Hepatic stellate cell (primary cell): Measurements from ENCODE around the gene NEDD4L.
"Not testable (repeated sequence)": the region's sequence is repeated elsewhere in the genome, so short reads cannot be mapped to it uniquely, and the experiment has no call there.

Experiments
- DNase-seq: peaks from one replicate; pipeline ENCODE4 v3.0.0; 2011; ENCODE audit warnings: low spot score

NEDD4L gene

DNA sequence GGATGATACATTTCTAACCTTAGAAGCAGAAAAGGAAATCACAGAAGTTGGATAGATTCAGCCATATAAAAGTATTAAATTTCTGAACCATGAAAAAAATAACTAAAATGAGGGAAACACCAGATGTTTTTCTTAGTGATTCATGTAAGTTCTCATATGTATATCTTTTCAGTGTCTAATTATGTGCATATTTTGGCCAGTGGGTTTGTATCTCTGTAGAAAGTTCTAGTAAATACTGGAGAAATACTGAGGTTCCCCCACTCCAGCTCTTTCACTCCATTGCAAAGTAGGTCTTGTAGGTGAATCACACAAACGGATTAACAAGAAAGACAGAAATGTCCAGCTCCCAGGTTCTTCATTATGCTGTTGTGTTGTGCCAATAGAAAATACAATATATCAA, 222.3 kb downstream of the NEDD4L start:
- no peak for DNase-seq

DNA sequence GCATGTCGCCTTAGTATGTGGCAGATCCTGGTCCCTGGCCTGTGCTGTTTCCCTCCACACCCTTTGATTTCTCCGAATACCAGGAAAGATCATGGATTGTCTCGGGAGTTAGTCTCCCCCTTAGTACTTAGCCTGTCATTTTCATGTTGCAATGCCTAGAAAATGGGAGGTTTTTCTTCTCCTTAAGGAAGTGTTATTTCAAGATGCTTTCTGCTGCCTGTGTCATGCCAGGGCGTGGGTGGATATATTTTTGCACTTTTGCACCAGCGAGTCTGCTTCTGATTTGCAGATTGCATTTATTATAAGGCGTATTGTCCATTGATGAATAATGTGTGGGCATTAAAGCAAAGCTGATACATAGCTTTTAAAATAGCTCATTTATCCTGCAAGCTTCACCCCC, 223.5 kb downstream of the NEDD4L start:
- DNase-seq, result no peak

DNA sequence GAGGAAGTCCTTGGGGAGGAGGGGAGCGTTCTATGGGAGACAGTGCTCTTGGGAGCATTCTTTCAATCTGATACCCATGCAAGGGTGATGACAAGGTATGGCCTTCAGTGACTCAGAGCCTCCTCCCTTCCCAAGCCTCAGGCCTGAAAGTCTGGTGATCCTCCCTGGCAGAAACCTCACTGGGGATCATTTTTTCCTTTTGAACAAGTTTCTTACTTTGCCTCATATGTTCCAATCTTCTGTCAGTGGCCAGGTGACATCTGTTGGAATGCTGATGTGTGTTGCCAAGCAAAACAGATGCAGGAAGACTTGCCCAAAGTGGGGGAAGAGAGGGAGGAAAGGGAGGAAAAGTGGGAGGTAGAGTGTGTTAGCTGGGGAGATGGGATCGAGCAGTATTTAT, 224.8 kb downstream of the NEDD4L start:
- DNase-seq, result peak; percentile 38

DNA sequence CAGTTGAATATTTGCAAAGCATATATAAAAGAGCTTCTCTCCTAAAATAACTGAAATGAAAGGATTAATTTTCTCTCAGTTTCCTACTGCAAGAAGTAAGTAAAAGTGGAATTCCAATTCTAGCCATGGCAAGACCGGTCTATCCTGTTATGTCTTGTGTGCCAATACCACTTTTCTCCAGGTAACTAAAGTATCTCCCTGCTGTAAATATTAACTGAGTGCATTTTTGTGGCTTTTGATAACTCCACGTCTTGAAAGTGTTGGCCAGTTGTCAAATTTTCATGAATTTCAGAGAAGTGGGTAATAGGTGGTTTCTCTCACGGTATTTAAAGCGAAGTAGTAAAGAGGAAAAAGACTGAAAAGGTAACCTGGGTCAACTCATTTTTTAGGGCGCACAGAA, 225.9 kb downstream of the NEDD4L start:
- no peak for DNase-seq

- DNase-seq, result no peak
These were observed 226.4 kb downstream of the NEDD4L start for GRCh38 chr18:58270396-58270795.

- DNase-seq, result no peak
These were observed 227.7 kb downstream of the NEDD4L start for GRCh38 chr18:58271770-58272169.

- DNase-seq, result no peak
These were observed 228.2 kb downstream of the NEDD4L start for GRCh38 chr18:58272209-58272608.

DNA sequence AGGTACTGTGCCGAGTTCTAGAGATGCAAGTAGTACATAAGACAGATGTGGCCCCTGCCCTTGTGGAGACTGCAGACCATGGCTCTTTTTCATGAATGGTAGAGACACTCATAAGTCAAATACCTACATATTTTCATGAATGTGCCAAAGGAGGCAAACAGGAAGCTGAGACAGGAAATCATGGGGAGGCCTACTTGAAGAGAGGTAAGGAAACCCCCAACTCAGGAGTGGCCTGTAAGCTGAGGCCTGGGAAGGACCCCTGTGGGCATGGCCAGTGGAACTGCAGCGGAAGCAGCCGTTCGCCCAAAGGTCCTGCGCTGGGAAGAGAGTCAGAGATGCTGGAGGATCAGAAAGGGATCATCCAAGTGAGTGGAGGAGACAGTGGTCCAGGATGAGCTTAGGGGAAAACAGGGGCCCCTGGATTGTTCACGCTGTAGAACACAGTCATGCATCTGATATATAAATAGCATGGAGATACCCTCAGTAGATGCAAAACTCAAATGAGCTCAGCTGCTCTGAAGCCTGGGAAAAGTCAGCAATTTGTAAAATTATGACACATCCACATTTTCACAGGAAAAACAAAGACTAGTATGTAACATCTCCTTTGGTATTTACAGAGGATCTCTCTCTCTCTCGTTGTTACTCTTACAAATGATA, 228.9 kb downstream of the NEDD4L start:
- DNase-seq, result peak; percentile 58

DNA sequence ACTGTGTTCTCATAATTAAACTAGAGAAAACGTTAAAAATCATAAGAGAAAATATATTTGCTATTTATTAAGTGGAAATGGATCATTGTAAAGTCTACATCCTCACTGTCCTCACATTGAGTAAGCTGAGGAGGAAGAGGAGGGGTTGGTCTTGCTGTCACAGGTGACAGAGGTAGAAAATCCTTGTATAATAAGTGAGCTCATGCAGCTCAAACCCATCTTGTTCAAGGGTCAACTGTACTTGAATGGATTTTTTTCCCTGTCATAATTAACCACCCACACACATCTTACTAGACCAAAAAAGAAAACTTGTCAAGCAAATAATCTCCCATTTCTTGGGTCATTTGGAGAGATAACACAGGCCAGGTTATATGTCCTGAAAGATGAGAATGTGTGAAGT, 231.2 kb downstream of the NEDD4L start:
- no peak for DNase-seq

DNA sequence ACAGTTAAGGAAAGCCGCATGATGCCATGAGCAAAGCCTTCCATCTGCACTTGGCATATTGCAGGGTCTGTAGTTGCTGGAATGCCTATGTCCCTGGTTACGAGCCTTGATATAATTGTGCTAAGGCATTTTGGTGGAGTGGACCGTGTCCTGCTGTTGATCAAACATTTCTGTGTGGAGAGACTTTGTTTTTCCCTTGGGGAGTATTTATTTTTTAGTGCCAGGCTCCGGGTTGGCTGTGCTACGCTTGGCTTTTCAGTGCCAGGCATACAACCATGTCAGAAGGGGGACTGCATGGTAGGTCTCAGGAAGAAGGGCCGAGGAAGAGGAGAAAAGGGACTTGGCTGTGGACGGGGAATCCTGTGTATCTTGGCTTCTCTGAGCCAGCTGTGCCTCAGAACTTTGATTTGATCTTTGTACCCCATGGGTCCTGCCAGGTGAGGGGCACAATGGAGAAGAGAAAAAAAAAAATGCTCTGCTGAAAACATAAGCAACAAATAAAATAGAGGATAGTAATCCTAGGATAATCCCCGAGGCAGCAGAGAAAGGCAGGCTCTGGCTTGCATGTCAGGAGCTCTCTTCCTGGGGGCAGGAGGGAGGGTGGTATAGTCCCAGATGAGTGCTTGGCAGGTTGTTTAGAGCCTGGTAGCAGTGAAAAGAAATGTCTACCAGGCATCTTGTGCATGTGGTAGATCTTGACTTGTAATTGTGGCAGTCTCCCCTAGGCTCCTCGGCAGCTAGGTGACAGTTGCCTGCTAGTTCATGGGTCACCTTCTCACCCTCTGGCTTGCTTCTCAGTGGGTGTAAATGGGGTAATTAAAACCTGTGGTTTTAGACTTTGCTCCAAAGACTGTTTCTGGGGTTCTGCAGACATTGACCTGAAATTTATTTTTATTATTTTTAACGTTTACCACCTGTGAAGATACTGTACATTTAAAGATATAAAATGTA, 233.0 kb downstream of the NEDD4L start:
- DNase-seq, result no peak

GRCh38 chr18:58279504-58280175, 235.6 kb downstream of the NEDD4L start:
- no peak for DNase-seq

- no peak for DNase-seq
These were observed 236.2 kb downstream of the NEDD4L start for GRCh38 chr18:58280191-58280590.

DNA sequence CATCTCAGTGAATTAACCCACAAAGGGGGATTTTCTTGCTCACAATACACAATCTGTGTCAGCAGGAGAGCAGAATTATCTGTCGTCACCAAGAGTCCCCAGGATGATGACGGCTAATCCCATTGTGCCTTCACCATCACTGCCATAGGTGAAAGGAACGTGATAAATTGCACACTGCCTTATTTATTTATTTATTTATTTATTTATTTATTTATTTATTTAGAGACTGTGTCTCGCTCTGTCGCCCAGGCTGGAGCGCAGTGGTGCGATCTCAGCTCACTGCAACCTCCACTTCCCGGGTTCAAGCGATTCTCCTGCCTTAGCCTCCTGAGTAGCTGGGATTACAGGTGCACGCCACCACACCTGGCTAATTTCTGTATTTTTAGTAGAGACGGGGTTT, 238.8 kb downstream of the NEDD4L start:
- DNase-seq, result not testable (repeated sequence)

DNA sequence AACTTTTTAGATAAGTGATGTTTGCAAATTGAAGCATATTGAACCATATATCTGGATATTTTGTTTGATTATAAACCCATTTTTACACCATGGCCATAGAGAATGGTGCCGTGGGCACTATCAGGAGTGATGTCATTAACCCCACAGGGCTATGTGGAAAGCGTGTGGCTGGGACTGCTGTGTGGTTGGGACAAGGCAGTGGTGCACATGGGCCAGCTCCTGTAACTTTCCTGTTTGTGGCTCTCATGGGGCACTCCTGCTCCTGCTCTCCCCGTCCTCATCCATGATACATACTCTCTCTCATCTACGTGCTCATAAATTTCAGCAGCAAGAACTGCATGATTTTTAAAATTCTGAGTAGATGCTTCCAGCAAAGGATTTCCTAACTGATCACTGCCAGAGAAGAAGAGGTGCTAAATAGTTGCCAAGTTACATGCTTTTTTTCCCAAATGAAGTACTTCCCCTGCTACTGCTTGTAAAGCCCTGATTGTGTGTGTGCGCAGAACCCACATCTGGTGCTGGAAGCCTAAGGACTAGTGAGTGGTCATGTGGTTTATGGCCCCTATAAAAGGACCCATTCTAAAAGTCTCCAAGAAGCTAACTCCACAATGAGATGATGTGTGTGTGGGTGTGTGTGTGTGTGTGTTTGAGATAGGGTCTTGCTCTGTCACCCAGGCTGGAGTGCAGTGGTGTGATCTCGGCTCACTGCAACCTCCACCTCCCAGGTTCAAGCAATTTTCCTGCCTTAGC, 240.8 kb downstream of the NEDD4L start:
- DNase-seq, result no peak

- DNase-seq, result no peak
These were observed 241.6 kb downstream of the NEDD4L start for GRCh38 chr18:58285449-58286130.

GRCh38 chr18:58286632-58287352, 242.8 kb downstream of the NEDD4L start:
- DNase-seq, result no peak

- DNase-seq, result no peak
These were observed 243.6 kb downstream of the NEDD4L start for GRCh38 chr18:58287353-58288274.

- no peak for DNase-seq
These were observed 245.1 kb downstream of the NEDD4L start for GRCh38 chr18:58288921-58289797.
